Gastroesophageal sphincter (tissue), 3 donors: ENCODE measurements around the gene FNDC8.

Experiments
- CTCF ChIP-seq, 4 experiments: fragments of 200-600 bp in 2 of 4; fragments of 450-650 bp in 2 of 4; sonication (generic) in 1 of 4; IDR thresholded peaks; one replicate each; pipeline ENCODE4 v1.5.1; 2017 to 2019; ENCODE audit warnings: antibody characterized with exemption in 4 of 4, mild to moderate bottlenecking in 2 of 4, moderate library complexity in 2 of 4
- EP300 ChIP-seq: sonication (generic); formaldehyde crosslinking; IDR thresholded peaks from one replicate; pipeline ENCODE4 v1.6.1; 2017; ENCODE audit warnings: antibody characterized with exemption, mild to moderate bottlenecking
- POLR2A ChIP-seq, 2 donors: fragments of 450-650 bp; IDR thresholded peaks; one replicate each; pipeline ENCODE4 v1.6.1; 2017; ENCODE audit warnings: antibody characterized with exemption in 2 of 2, mild to moderate bottlenecking in 2 of 2, moderate library complexity in 1 of 2
- POLR2AphosphoS5 ChIP-seq: sonication (generic); formaldehyde crosslinking; IDR thresholded peaks from one replicate; pipeline ENCODE4 v1.6.1; 2017; ENCODE audit warnings: antibody characterized with exemption

DNA sequence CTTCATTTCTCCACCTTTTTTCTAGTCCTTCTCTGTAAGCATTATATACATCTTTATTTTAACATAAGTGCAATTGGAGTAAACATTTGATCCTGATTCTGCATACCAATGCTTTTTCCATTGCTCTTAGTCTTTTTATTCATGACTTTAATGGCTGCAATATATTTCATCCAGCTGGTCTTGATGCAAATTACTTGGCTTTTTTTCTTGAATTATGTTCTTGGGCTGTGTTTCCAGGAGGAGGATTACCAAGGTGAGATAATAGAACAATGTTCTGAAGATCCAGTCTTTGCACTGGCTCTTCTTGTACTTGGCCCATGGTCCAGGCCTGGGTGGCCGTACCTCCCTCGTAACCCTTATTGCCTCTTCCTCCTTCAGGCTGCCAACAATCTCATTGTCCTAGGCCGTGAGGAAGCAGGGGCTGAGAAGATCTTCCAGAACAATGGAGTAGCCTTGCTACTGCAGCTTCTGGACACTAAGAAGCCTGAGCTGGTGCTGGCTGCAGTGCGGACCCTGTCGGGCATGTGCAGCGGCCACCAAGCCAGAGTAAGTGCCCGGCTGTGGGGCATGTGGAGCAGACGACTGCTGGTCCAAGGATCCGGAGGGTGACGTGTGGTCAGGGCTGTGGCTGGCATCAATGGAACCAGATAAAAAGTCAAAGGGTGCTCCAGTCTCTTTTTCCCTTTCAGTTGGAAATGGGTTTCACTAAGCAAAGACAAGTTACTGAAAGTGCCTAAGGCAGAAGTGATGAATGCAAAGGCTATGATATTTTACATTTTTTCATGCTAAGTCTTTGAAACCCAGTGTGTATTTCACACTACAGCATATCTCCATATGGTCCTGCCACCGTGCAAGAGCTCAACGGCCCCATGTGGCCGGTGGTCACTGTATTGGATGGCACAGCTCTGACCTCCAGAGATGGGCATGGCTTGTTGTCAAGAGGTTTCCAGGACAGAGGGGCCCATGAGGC lies 33.1 kb downstream of the FNDC8 start:
- TF ChIP-seq CTCF (IDR thresholded peaks at IDR 0.05): no peak
- no peak for TF ChIP-seq POLR2A (IDR thresholded peaks at IDR 0.05)
- TF ChIP-seq EP300: no peak
- TF ChIP-seq POLR2AphosphoS5: no peak
